ENCODE measurements around the gene PHOX2A.

Gene PHOX2A

GRCh38 chr11:72195518-72196270, 48.3 kb downstream of the PHOX2A start:
- Histone ChIP-seq H3K18ac (ENCODE audit: low read depth in 1 of 2, low read length in 2 of 2) (no peak overlapping the region), H2BK15ac (ENCODE audit: low read depth, poor library complexity, severe bottlenecking) (no peak overlapping the region), H3K14ac (ENCODE audit: low read length in 2 of 2) (no peak overlapping the region), H2BK12ac (ENCODE audit: low read length in 2 of 2) (no peak overlapping the region), H2AFZ (ENCODE audit: low read depth, low read length) (no peak overlapping the region), H3K4me2 (ENCODE audit: low read length, poor library complexity, severe bottlenecking) (no peak overlapping the region), H4K91ac (ENCODE audit: low read length) (no peak overlapping the region), H3K79me1 (replicated peaks; ENCODE audit: low read length, poor library complexity, severe bottlenecking) (no peaks in the 10 kb centered on the region), H3K4me1 (ENCODE audit: control insufficient read depth, insufficient read depth, low read depth, low read length) (peaks cover 4% of the 10 kb centered on the region), H3K9ac (ENCODE audit: low read length) (no peak overlapping the region), H4K8ac (ENCODE audit: low read length) (no peak overlapping the region), H3K27me3 (ENCODE audit: control insufficient read depth in 1 of 2, insufficient read depth in 1 of 2, low read length in 2 of 2) (peaks cover 9 to 11% of the 10 kb centered on the region in 2 experiments), H2BK5ac (ENCODE audit: low read depth, low read length, poor library complexity, severe bottlenecking) (no peak overlapping the region), H3K4ac (ENCODE audit: low read depth in 1 of 2, low read length in 2 of 2) (no peak overlapping the region), H2BK120ac (ENCODE audit: low read depth, low read length) (no peak overlapping the region), H3K36me3 (ENCODE audit: control insufficient read depth in 1 of 2, insufficient read depth in 2 of 2, low read depth in 1 of 2, low read length in 2 of 2) (no peaks in the 10 kb centered on the region), H3K9me3 (ENCODE audit: control insufficient read depth, low read length) (no peaks in the 10 kb centered on the region), H3K23ac (ENCODE audit: low read length in 2 of 2) (no peak overlapping the region), H3K27ac (ENCODE audit: low read length, poor library complexity, severe bottlenecking) (no peak overlapping the region), H3K4me3 (ENCODE audit: insufficient read depth in 1 of 2, low read depth in 1 of 2, low read length in 2 of 2) (no peak overlapping the region), H2AK5ac (ENCODE audit: low read length, severe bottlenecking) (no peak overlapping the region)
- no peak for DNase-seq
- 88% methylated on average over 11 of the region's 12 CpGs for whole genome bisulfite sequencing

GRCh38 chr11:72191961-72192381, 52.0 kb downstream of the PHOX2A start, which contains the start of gene FOLR1:
Gene FOLR1, plus strand, starts transcription at chr11:72192140. Its CDS starts 34 bp downstream, at chr11:72192174.
- H3K4me2 ChIP-seq (ENCODE audit: low read length, poor library complexity, severe bottlenecking): no peak within 1 kb of the TSS
- no peak within 1 kb of the TSS for H3K4ac ChIP-seq (ENCODE audit: low read depth in 1 of 2, low read length in 2 of 2)
- H2AK5ac ChIP-seq (ENCODE audit: low read length, severe bottlenecking): no peak within 1 kb of the TSS
- no peak within 1 kb of the TSS for H2BK120ac ChIP-seq (ENCODE audit: low read depth, low read length)
- no peak within 1 kb of the TSS for H2AFZ ChIP-seq (ENCODE audit: low read depth, low read length)
- H2BK12ac ChIP-seq (ENCODE audit: low read length in 2 of 2): no peak within 1 kb of the TSS
- H3K9me3 ChIP-seq (ENCODE audit: control insufficient read depth, low read length): no peaks in the 10 kb centered on the region
- no peak within 1 kb of the TSS for H3K23ac ChIP-seq (ENCODE audit: low read length in 2 of 2)
- no peak within 1 kb of the TSS for H3K27ac ChIP-seq (ENCODE audit: low read length, poor library complexity, severe bottlenecking)
- H2BK15ac ChIP-seq (ENCODE audit: low read depth, poor library complexity, severe bottlenecking): no peak within 1 kb of the TSS
- no peak within 1 kb of the TSS for H3K4me3 ChIP-seq (ENCODE audit: insufficient read depth in 1 of 2, low read depth in 1 of 2, low read length in 2 of 2)
- H3K79me1 ChIP-seq (replicated peaks; ENCODE audit: low read length, poor library complexity, severe bottlenecking): no peaks in the 10 kb centered on the region
- H3K9ac ChIP-seq (ENCODE audit: low read length): no peak within 1 kb of the TSS
- H3K18ac ChIP-seq (ENCODE audit: low read depth in 1 of 2, low read length in 2 of 2): no peak within 1 kb of the TSS
- H4K91ac ChIP-seq (ENCODE audit: low read length): no peak within 1 kb of the TSS
- H2BK5ac ChIP-seq (ENCODE audit: low read depth, low read length, poor library complexity, severe bottlenecking): no peak within 1 kb of the TSS
- H3K14ac ChIP-seq (ENCODE audit: low read length in 2 of 2): no peak within 1 kb of the TSS
- 78% methylated on average over 3 of the region's 5 CpGs for WGBS
- no peaks in the 10 kb centered on the region for H3K36me3 ChIP-seq (ENCODE audit: control insufficient read depth in 1 of 2, insufficient read depth in 2 of 2, low read depth in 1 of 2, low read length in 2 of 2)
- H3K4me1 ChIP-seq (ENCODE audit: control insufficient read depth, insufficient read depth, low read depth, low read length): peaks cover 4% of the 10 kb centered on the region
- peak within 1 kb of the TSS; percentile 51 for H4K8ac ChIP-seq (ENCODE audit: low read length)
- peaks cover 9 to 11% of the 10 kb centered on the region in 2 experiments for H3K27me3 ChIP-seq (ENCODE audit: control insufficient read depth in 1 of 2, insufficient read depth in 1 of 2, low read length in 2 of 2)
- DNase-seq: peak; percentile 8

GRCh38 chr11:72190631-72191071, 53.3 kb downstream of the PHOX2A start:
- WGBS: 80% methylated on average over 5 of the region's 5 CpGs
- Histone ChIP-seq H3K18ac (ENCODE audit: low read depth in 1 of 2, low read length in 2 of 2) (no peak overlapping the region), H4K91ac (ENCODE audit: low read length) (no peak overlapping the region), H2BK5ac (ENCODE audit: low read depth, low read length, poor library complexity, severe bottlenecking) (no peak overlapping the region), H3K79me1 (replicated peaks; ENCODE audit: low read length, poor library complexity, severe bottlenecking) (no peaks in the 10 kb centered on the region), H3K23ac (ENCODE audit: low read length in 2 of 2) (no peak overlapping the region), H3K4me3 (ENCODE audit: insufficient read depth in 1 of 2, low read depth in 1 of 2, low read length in 2 of 2) (no peak overlapping the region), H2AFZ (ENCODE audit: low read depth, low read length) (no peak overlapping the region), H3K9me3 (ENCODE audit: control insufficient read depth, low read length) (no peaks in the 10 kb centered on the region), H3K4me2 (ENCODE audit: low read length, poor library complexity, severe bottlenecking) (no peak overlapping the region), H3K14ac (ENCODE audit: low read length in 2 of 2) (no peak overlapping the region), H3K9ac (ENCODE audit: low read length) (no peak overlapping the region), H3K27ac (ENCODE audit: low read length, poor library complexity, severe bottlenecking) (no peak overlapping the region), H4K8ac (ENCODE audit: low read length) (no peak overlapping the region), H2BK120ac (ENCODE audit: low read depth, low read length) (no peak overlapping the region), H2BK15ac (ENCODE audit: low read depth, poor library complexity, severe bottlenecking) (no peak overlapping the region), H3K27me3 (ENCODE audit: control insufficient read depth in 1 of 2, insufficient read depth in 1 of 2, low read length in 2 of 2) (peaks cover 6 to 9% of the 10 kb centered on the region in 2 experiments), H2AK5ac (ENCODE audit: low read length, severe bottlenecking) (no peak overlapping the region), H3K36me3 (ENCODE audit: control insufficient read depth in 1 of 2, insufficient read depth in 2 of 2, low read depth in 1 of 2, low read length in 2 of 2) (no peaks in the 10 kb centered on the region), H3K4me1 (ENCODE audit: control insufficient read depth, insufficient read depth, low read depth, low read length) (peaks cover 4% of the 10 kb centered on the region), H2BK12ac (ENCODE audit: low read length in 2 of 2) (no peak overlapping the region), H3K4ac (ENCODE audit: low read depth in 1 of 2, low read length in 2 of 2) (no peak overlapping the region)
- no peak for DNase-seq

GRCh38 chr11:72189455-72190250, 54.3 kb downstream of the PHOX2A start:
- Histone ChIP-seq H2BK120ac (ENCODE audit: low read depth, low read length) (no peak overlapping the region), H3K36me3 (ENCODE audit: control insufficient read depth in 1 of 2, insufficient read depth in 2 of 2, low read depth in 1 of 2, low read length in 2 of 2) (no peaks in the 10 kb centered on the region), H2BK12ac (ENCODE audit: low read length in 2 of 2) (no peak overlapping the region), H2BK15ac (ENCODE audit: low read depth, poor library complexity, severe bottlenecking) (no peak overlapping the region), H3K9me3 (ENCODE audit: control insufficient read depth, low read length) (no peaks in the 10 kb centered on the region), H3K9ac (ENCODE audit: low read length) (no peak overlapping the region), H4K8ac (ENCODE audit: low read length) (no peak overlapping the region), H3K14ac (ENCODE audit: low read length in 2 of 2) (no peak overlapping the region), H2BK5ac (ENCODE audit: low read depth, low read length, poor library complexity, severe bottlenecking) (no peak overlapping the region), H3K4me3 (ENCODE audit: insufficient read depth in 1 of 2, low read depth in 1 of 2, low read length in 2 of 2) (no peak overlapping the region), H4K91ac (ENCODE audit: low read length) (no peak overlapping the region), H3K27me3 (ENCODE audit: control insufficient read depth in 1 of 2, insufficient read depth in 1 of 2, low read length in 2 of 2) (no peaks in the 10 kb centered on the region), H2AFZ (ENCODE audit: low read depth, low read length) (no peak overlapping the region), H3K4me1 (ENCODE audit: control insufficient read depth, insufficient read depth, low read depth, low read length) (peaks cover 4% of the 10 kb centered on the region), H2AK5ac (ENCODE audit: low read length, severe bottlenecking) (no peak overlapping the region), H3K79me1 (replicated peaks; ENCODE audit: low read length, poor library complexity, severe bottlenecking) (no peaks in the 10 kb centered on the region), H3K23ac (ENCODE audit: low read length in 2 of 2) (no peak overlapping the region), H3K4ac (ENCODE audit: low read depth in 1 of 2, low read length in 2 of 2) (no peak overlapping the region), H3K27ac (ENCODE audit: low read length, poor library complexity, severe bottlenecking) (no peak overlapping the region), H3K18ac (ENCODE audit: low read depth in 1 of 2, low read length in 2 of 2) (no peak overlapping the region), H3K4me2 (ENCODE audit: low read length, poor library complexity, severe bottlenecking) (no peak overlapping the region)
- 77% methylated on average over 2 of the region's 3 CpGs for WGBS
- DNase-seq: no peak
